ENCODE results near the gene LARP1. TPM values are rescaled to one million over a fixed set of nuclear protein-coding genes. Genes with fewer than 3 reads are reported as not detected.
"Not testable (repeated sequence)": the region's sequence is repeated elsewhere in the genome, so short reads cannot be mapped to it uniquely, and the experiment has no call there.

The LARP1 gene
- polyA plus RNA-seq, 2 of the 4 experiments (the other 2 are of a cell fraction): 87.0 to 112 TPM

- no peak for DNase-seq (ENCODE audit: low read depth in 1 of 2, low spot score in 1 of 2)
- ChIA-PET POLR2A (interaction anchor here (1.1 kb wide), 1 partner anchor 8 kb away, joined by 3 read pairs; no protein-coding TSS in a partner anchor), CTCF (interaction anchor here (1.0 to 2.5 kb wide), 2 partner anchors 98 to 108 kb away, joined by 3 to 7 read pairs; no protein-coding TSS in a partner anchor)
- ATAC-seq: no peak
- Histone ChIP-seq H3K4me1 (peaks cover 44% of the 10 kb centered on the region), H3K4me3 (no peak overlapping the region), H3K9me3 (no peaks in the 10 kb centered on the region), H3K27ac (no peak overlapping the region), H3K4me2 (peak overlapping the region; percentile 94)
- FAIRE-seq: no peak
- 74% methylated on average over 3 of the region's 3 CpGs for WGBS (ENCODE audit: missing lambda C conversion rate)
- TF ChIP-seq HEYL (CRISPR knock-in tag; IDR thresholded peaks at IDR 0.05): no peak
- no peak for TF ChIP-seq JUN (IDR thresholded peaks at IDR 0.05)
- no peak for TF ChIP-seq FOSB (CRISPR knock-in tag; IDR thresholded peaks at IDR 0.05)
- TF ChIP-seq, protein P1, sequence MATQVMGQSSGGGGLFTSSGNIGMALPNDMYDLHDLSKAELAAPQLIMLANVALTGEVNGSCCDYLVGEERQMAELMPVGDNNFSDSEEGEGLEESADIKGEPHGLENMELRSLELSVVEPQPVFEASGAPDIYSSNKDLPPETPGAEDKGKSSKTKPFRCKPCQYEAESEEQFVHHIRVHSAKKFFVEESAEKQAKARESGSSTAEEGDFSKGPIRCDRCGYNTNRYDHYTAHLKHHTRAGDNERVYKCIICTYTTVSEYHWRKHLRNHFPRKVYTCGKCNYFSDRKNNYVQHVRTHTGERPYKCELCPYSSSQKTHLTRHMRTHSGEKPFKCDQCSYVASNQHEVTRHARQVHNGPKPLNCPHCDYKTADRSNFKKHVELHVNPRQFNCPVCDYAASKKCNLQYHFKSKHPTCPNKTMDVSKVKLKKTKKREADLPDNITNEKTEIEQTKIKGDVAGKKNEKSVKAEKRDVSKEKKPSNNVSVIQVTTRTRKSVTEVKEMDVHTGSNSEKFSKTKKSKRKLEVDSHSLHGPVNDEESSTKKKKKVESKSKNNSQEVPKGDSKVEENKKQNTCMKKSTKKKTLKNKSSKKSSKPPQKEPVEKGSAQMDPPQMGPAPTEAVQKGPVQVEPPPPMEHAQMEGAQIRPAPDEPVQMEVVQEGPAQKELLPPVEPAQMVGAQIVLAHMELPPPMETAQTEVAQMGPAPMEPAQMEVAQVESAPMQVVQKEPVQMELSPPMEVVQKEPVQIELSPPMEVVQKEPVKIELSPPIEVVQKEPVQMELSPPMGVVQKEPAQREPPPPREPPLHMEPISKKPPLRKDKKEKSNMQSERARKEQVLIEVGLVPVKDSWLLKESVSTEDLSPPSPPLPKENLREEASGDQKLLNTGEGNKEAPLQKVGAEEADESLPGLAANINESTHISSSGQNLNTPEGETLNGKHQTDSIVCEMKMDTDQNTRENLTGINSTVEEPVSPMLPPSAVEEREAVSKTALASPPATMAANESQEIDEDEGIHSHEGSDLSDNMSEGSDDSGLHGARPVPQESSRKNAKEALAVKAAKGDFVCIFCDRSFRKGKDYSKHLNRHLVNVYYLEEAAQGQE (IDR thresholded peaks at IDR 0.05): no peak
- TF ChIP-seq EP300 (IDR thresholded peaks at IDR 0.05): no peak
- no peak for TF ChIP-seq SMC3 (IDR thresholded peaks at IDR 0.05)
- TF ChIP-seq ZFP36 (IDR thresholded peaks at IDR 0.05; ENCODE audit: borderline replicate concordance, partially characterized antibody): no peak
- TF ChIP-seq NFE2L2 (conservative IDR thresholded peaks at IDR 0.05; ENCODE audit: low read length): no peak
- TF ChIP-seq, protein P2, sequence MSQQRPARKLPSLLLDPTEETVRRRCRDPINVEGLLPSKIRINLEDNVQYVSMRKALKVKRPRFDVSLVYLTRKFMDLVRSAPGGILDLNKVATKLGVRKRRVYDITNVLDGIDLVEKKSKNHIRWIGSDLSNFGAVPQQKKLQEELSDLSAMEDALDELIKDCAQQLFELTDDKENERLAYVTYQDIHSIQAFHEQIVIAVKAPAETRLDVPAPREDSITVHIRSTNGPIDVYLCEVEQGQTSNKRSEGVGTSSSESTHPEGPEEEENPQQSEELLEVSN (IDR thresholded peaks at IDR 0.05; ENCODE audit: borderline replicate concordance, low read depth): no peak
- TF ChIP-seq HOXA7 (CRISPR knock-in tag; IDR thresholded peaks at IDR 0.05): no peak
- no peak for TF ChIP-seq CHD2 (IDR thresholded peaks at IDR 0.05; ENCODE audit: low read length, partially characterized antibody)
- no peak for TF ChIP-seq ATOH8 (CRISPR knock-in tag; IDR thresholded peaks at IDR 0.05; ENCODE audit: low read depth)
- TF ChIP-seq MYC (IDR thresholded peaks at IDR 0.05; ENCODE audit: borderline replicate concordance, low read length): no peak
- no peak for TF ChIP-seq MAZ (IDR thresholded peaks at IDR 0.05; ENCODE audit: borderline replicate concordance, low read depth, low read length)
- TF ChIP-seq PBX3 (IDR thresholded peaks at IDR 0.05): no peak
- no peak for TF ChIP-seq RCOR1 (IDR thresholded peaks at IDR 0.05; ENCODE audit: low read depth, low read length)
- TF ChIP-seq GATA3 (IDR thresholded peaks at IDR 0.05; ENCODE audit: borderline replicate concordance): no peak
Observed at GRCh38 chr5:154758977-154759376, 3.8 kb downstream of the LARP1 start.

DNA sequence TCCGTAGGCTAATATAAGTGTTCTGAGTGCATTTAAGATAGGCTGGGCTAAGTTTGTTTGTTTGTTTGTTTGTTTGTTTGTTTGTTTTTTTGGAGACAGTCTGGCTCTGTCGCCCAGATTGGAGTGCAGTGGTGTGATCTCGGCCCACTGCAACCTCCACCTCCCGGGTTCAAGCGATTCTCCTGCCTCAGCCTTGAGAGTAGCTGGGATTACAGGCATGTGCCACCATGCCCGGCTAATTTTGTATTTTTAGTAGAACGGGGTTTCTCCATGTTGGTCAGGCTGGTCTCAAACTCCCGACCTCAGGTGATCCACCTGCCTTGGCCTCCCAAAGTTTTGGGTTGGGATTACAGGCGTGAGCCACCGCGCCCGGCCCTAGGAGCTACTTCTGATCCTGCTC, 4.7 kb downstream of the LARP1 start:
- H3K27ac ChIP-seq; H3K9me3 ChIP-seq; H3K4me3 ChIP-seq; ATAC-seq; POLR2A ChIA-PET; DNase-seq (ENCODE audit: low read depth in 1 of 2, low spot score in 1 of 2); FAIRE-seq: not testable (repeated sequence)
- Histone ChIP-seq H3K4me1 (peaks cover 41% of the 10 kb centered on the region), H3K4me2 (peak overlapping the region; percentile 94)
- CTCF ChIA-PET: interaction anchor here (1.0 to 1.5 kb wide), 2 partner anchors 11 to 97 kb away, joined by 3 to 5 read pairs; no protein-coding TSS in a partner anchor
- WGBS (ENCODE audit: missing lambda C conversion rate): 90% methylated on average over 12 of the region's 12 CpGs

Measured in A549 (cell line).